Stimulated activated CD8-positive, alpha-beta memory T cell treated with anti-CD3 and anti-CD28 coated beads, Interleukin-7, amount 100 ng/mL, for 4 hours (primary cell): ENCODE data around the gene CNTN5.

ENCODE experiments used
- DNase-seq, 2 donors: peaks; one replicate each; pipeline ENCODE4 v3.0.0-alpha.2; 2020; ENCODE audit warnings: low read depth in 2 of 2

The CNTN5 gene

DNA sequence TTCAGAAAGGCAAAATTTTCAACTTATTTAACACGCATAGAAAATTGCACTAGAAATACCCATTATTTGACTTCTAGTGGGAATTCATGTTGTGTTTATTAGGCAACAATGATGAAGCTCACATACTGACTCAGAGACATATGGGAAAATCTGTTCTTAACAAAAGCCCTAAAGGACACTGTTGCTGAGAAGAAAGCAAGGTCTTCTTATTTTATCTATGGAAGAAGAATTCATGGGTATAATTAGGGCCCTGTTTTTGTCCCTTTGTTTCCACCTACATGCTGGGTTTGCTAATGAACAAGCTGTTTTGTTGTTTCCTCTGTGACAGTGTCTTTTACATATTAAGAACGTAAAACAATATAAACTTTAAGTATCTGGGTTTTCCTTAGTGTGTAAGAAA lies 1059.6 kb downstream of the CNTN5 start:
- no peak for DNase-seq

DNA sequence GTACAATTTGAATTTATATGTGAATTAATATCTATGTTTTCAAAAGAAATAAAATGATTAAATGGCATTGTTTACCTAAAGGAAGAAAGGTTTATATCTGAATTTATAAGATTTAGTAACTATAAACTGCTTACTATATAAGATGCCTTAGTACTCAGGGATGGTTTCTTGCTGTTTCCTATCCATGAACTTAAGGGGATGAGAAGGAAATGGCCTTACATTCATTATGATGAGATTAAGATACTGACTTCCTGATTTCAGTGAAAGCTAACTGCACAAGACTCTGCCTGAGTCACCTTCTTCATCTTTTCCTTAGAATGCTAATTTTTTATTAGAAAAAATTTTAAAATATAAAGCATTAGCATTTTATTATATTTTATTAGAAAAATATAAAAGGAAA lies 1060.1 kb downstream of the CNTN5 start:
- DNase-seq, result no peak

DNA sequence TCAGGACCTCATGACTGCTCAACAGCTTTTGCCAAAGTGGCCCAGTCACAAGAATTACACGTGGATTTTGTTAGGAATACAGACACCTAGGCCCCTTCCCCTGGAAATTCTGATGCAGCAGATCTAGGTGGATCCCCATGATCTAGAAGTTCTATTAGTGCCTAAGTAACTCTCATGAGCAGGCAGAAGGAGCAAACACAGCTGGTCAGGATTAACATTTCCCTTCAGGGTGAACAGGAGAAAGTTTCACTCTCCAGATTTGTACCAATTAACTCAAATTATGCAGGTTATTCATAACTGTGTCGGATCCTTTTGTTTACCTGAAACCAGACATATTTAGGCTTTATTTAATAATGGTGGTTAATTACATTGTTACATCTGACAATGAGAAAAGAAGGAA lies 1072.9 kb downstream of the CNTN5 start:
- no peak for DNase-seq

DNA sequence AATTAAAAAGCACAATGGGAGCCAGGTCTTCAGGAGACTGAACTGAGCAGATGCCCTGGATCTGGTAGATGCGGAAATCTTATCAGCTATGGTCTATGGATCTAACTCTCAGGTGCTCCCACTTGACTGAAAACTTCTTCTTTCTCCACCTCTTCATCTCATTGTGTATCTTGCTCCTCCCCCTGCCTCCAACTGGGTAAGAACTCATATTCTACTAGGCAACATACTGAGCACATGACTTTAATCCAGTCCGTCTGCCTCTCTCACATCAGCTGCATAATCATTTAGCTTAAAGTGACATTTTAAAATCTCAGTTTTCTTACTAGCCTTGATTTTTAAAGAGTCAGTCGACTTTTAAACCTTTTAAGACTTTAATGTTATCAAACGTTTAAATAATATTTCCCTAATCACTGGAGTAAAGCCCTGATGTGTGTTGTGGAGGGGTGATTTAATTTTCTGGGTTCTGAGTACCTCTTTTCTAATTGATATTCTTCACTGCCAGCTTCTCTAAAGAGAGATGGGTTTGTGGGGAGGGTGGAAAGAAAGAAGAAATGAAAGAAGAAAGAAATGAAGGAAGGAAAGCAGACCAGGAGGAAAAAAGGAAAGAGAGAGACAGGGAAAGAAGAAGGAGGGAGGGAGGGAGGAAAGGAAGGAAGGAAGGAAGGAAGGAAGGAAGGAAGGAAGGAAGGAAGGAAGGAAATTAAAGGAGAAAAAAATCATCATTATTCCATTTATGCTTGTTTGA lies 1073.5 kb downstream of the CNTN5 start:
- no peak for DNase-seq

DNA sequence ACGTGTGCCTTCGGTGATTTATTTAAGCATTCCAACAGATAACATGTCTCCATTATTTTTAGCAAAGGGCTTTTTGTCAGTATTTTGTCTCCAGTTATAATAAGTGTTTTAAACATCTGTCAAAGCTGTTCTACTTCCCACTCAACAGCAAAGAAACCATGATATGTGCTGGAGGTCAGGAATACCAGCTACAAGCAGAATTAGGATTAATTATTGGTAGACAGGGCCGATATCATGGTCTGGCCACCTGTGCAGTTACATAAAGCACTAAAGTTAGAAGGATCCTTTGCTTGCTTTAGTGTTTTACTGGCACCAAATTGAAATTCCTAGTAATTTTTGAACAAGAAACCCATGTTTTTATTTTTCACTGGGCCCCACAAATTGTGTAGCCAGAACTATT lies 1075.1 kb downstream of the CNTN5 start:
- no peak for DNase-seq

DNA sequence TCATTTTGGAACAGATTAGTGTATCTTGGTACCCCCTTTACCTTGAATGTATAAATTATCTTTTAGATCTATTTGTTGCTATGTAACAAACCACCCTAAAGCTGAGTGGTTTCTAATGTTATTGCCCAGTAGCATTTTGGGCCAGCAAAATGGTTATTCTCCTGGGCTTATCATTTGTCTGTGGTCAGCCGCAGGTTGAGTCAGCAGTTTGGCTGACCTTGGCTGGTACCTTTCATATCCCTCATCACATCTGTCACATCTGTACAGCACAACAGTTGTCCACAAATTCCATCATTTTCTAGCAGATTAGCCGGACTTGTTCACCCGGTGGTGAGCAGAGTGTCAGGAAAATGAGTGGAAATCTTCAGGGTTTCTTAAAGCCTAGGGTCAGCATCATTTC lies 1077.8 kb downstream of the CNTN5 start:
- no peak for DNase-seq

DNA sequence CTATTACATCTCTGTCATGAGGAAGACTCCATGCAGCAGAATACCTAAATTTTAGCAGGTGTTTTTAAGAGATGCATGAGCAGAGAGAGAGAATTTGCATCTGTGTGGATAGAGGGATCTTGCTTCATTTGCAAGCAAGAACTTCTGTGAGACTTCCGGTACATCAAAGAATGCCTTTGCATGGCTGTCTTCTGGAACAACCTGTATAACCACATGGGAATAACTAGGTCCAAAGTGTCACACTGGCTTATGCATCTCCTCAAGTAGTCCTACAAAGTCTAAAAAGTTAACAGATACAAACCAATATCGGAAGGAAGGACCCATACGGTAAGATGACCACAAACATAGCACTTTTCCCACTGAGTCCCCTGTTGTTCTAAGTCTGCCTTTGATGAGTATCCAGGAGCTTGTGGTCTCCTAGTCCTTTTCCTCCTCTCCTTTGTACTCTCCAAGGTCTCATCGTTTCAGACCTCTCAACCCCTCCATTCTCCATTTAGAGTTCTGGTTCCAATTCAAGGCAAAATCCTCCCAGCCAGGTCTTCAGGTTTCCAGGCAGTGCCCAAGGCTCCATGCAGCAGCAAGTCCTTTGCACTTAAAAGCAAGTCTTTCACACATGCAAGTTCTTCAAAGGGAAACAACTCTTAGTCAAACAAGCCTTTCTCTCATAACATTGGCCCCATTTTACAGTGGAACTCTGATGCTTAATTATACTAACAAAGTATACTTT lies 1084.7 kb downstream of the CNTN5 start:
- DNase-seq, result no peak

DNA sequence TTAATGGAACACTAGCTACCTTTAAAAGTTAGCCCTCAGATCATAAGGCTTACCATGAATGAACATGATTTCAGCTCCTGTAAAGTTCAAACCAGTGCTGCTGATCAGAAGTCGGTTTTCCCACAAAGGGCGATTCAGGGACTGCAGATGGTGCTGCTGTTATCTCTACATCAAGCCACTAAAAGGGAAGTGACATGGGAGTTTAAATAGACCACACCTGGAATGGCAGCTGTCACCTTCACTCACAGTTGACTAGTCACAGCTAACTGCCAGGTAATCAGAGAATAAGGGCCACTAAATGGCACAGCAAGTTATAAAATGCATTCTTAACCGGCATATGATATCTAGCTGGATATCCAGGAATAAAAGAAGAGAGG lies 1085.2 kb downstream of the CNTN5 start:
- DNase-seq, result no peak

DNA sequence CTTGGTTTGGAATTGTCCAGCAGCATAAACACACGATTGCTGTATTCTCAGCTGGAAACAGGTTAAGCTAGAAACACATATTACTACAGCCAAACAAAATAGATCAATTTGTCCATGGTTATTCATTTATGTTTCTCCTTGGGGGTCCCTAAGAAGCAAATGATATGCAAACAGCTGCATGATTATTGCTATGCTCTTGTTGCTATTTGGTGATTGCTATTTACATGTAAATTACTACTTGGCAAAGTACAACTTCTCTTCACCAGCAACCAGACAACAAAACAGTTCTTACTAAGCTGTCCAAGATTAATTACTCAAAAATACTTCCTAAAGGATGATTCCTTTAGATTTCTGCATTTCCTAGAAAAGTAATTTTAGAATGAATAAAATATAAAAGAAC lies 1098.4 kb downstream of the CNTN5 start:
- DNase-seq, result no peak

DNA sequence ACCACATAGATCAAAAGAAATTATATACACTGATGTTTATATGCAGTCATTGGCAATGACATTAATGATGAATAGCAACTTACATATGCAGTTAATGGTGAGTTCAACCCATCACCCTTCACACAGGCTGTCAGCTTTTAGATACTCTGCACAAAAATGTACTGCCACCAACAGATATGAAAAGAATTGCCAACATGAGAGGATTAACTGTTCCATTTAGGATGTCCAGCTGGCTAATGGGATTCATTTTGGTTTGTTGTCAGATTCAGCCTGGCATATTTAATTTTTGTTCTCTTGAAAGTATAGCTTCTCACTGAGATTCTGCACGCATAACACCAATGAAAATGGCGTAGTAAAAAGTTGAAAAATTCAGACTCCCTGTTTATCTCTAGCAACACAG lies 1112.4 kb downstream of the CNTN5 start:
- no peak for DNase-seq

DNA sequence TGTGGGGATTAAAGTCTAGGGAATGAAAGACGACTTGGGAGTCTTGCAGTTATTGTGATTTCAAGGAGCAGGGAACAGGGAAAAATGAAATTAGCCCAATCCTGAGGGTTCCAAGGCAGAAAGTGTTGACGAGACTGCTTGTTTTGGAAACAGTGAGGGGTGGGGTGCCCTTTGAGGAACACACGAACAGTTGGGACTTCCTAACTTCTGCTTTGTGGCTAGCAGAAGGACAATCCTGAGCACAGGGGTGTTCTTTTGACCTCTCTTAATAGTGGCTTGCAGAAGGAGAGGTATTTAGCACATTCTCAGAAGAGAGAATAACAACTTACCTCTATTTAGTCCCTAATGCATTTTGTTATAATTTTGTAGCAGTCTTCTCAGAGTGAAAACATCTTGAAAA lies 1120.5 kb downstream of the CNTN5 start:
- no peak for DNase-seq

DNA sequence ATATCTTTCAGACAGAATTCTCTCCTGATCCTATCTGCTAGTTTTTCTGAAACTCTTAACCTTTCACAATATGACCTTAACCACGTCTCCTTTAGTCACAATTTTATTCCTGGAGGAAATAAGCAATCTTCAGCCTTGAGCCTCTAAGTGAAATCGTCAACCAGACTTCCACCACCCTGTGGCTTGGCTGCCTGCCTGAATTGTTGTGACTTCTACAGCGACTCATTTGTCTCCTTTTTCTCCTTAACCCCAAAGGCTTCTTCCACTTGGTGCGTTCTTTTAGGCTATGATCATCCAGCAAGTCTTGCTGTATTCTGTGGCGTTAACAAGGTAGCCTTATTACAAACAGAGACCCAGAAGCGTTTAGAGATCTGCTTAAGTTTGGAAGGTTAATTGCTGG lies 1131.2 kb downstream of the CNTN5 start:
- DNase-seq, result no peak

DNA sequence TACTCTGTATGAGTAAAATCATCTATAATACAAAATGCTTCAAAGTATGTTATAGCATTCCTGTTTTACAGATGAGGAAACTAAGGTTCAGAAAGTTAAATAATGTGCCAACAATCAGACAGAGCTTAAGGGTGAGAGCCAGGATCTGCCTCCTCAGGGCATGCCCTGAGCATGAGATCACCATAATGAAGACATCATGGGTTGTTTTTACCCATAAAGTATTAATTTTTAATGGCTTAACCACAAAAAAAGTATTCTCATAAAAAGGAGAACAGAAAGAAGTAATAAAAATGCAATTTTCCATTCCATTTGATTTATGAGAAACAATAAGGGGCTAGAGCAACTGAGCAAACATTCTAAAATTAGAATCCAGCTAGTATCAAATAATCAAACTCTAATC lies 1132.0 kb downstream of the CNTN5 start:
- no peak for DNase-seq

DNA sequence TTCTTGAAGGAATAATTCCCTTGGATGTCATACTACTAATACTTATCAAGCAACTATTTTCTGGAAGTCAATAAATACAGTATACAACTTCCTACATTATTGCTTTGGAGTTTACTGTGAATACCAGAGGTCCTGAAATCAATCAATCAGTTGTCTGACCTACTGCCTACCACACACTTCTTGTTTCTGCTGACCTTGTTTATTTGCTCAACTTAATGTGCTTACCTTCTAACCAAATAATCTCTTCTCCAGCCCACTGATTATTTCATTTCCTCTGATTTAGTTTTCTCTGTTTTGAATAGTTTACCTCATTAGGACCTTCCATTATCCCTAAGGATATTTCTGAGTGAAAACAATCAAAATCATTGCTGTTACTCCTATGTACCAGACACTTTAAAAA lies 1142.7 kb downstream of the CNTN5 start:
- no peak for DNase-seq

DNA sequence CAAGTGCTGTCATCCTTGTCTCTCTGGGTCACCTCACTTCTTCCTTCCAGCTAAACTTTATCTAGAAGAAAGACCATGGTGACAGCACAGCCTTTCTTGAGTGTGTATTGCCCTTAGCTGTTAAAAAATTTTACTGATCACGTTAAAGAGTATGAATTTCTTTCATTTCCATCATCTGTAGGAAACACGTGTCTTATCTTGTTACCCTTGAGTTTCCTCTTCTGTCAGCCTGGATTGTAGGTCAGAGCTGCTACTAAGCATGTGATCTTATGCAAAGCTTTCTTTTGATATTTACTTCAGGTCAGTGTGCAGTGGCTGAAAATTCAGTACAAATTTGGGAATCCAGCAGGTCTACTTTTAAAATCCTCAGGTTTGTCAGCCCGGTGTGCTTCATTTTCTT lies 1154.1 kb downstream of the CNTN5 start:
- DNase-seq, result no peak

DNA sequence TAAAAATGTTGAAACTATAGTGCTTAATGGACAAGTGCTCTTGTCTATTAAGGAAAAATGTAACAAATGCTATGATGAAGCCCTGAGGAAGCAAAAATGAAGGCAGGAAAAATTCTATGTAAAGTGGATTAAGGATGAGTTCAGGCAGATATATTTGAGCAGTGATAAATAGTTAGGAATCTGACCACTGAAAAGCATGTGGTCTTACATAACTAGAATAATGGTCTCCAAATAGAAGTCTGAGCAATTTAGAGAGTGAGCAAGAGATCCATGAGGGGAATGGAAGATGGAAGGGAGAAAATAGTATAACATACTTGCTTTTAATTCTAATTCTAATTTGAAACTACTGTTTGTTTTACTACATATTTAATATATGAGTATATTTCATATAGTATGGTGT lies 1155.7 kb downstream of the CNTN5 start:
- no peak for DNase-seq

DNA sequence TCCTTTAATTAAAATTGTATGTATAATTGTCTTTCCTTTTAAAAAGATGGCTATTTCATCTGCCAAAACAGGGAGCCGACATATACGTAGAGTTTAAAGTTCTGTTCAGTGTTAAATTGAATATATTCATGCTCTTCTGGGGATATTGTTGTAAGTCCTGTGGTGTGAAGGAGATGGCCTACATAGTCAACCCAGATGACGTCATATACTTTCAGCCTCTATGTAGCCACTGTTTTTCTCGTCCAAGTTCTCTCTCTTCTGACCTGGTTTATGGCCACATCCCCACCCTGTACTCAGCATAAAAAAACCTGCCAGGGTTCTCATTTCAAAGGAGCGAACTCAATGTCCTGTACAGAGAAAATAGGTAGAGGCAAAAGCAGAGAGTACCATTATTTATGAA lies 1156.9 kb downstream of the CNTN5 start:
- DNase-seq, result no peak

DNA sequence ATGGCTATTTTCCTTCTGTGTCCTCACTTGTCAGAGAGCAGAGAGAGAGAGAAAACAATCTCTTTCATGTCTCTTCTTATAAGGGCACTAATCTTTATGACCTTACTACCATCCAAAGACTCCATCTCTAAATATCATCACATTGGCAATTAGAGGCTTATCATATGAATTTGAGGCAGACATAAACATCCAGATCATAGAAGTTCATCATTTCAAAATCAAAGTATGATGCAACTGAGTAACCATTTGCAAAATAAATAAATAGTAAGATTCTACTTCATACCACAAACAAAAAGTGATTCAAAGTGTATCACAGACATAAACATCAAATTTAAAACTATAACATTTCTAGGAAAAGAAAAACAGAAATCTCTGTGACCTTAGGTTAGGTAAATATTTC lies 1161.6 kb downstream of the CNTN5 start:
- DNase-seq, result no peak

DNA sequence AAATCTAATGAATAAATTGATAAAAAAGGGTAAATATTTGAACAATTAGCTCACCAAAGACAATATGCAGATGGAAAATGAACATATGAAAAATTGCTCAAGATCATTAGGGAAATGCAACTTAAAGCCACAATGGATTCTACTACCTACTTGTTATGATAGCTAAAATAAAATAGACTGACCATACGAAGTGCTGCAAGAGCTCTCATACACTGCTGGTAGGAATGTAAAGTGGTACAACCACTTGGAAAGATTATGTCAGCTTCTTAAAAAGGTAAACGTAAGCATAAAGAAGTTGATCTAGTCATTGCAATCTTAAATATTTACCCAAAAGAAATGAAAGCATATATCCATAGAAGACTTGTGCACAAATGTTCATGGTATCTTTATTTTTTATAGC lies 1162.2 kb downstream of the CNTN5 start:
- no peak for DNase-seq

DNA sequence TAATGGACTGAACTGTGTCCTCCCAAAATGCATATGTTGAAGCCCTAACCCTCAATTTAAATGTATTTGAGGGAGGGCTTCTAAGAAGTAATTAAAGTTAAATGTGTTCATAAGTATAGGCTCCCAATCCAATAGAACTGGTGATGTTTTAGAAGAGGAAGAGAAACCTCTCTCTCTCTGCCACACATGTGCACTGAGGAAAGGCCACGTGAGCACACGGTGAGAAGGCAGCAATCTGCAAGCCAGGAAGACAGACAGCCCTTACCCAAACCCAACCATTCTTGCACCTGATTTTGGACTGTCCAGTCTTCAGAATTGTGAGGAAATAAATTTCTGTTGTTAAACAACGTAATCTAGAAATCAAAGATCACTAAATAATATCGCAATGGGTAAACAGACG lies 1164.8 kb downstream of the CNTN5 start:
- no peak for DNase-seq

DNA sequence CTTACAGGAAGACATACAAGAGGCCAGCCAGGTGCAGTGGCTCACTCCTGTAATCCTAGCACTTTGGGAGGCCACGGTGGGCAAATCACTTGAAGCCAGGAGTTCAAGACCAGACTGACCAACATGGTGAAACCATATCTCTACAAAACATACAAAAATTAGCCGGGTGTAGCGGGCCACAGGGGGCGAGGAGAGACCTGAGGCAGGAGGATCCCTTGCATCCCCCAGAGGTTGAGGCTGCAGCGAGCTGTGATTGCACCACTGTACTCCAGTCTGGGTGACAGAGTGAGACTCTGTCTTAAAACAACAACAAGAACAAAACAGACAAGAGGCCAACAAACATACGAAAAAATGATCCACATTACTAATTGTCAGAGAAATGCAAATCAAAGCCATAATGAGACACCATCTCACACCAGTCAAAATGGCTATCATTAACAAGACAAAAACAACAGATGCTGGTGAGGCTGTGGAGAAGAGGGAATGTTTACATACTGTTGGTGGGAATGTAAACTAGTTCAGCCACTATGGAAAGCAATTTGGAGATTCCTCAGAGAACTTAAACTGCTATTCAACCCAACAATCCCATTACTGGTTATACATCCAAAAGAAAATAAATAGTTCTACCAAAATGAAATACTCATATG lies 1167.5 kb downstream of the CNTN5 start:
- DNase-seq, result no peak

DNA sequence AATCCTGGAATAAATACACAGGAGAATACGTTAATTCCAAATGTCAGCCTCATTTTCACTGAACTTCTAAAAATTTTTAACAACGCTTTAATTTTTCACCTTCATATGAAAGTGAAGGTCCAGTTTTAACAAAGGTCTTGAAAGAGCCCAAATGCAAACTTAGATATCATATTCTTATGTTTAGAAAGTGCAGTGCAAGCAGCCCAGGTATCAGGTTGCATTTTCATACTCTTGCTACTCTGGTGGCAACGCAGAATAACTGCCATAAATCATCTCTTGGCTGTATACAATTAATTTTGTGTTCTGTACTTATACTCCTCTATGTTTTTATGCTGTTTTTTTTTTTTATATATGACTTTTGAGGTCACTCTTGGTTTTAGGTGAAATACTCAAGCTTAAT lies 1169.6 kb downstream of the CNTN5 start:
- no peak for DNase-seq

DNA sequence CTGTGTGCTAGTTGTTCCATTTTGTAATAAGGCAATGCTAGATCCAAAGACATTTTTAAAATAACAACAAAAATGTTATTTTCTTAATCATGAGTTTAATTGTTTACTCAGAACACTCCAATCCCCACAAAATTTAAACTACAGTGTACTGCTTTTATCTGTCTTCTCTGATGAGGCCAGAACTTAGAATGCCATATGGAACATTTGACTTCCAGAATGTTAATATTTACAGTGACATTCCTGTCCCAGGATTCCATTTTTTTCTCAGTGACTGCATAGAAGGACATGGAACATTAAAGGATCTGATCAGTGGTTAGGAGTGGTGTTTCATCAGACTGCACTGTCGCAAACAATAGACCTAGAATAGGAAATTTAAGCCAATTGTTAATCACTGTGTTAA lies 1171.4 kb downstream of the CNTN5 start:
- no peak for DNase-seq
